Measurements from ENCODE around the gene SYNGAP1.
"Not testable (repeated sequence)": the region's sequence is repeated elsewhere in the genome, so short reads cannot be mapped to it uniquely, and the experiment has no call there.

DNA sequence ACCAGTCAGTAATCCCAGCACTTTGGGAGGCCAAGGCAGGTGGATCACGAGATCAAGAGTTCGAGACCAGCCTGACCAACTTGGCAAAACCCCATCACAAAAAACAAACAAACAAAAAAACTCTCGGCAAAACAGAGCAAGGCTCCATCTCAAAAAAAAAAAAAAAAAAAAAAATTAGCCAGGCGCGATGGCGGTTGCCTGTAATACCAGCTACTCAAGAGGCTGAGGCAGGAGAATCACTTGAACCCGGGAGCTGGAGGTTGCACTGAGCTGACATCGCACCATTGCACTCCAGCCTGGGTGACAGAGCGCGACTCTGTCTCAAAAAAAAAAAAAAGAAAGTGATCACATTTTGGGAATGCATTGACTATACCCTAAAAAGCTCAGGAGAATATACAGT lies 40.7 kb upstream of the SYNGAP1 start:
- not testable (repeated sequence) for TF ChIP-seq POLR2A (IDR thresholded peaks at IDR 0.05)
- TF ChIP-seq, protein P1, sequence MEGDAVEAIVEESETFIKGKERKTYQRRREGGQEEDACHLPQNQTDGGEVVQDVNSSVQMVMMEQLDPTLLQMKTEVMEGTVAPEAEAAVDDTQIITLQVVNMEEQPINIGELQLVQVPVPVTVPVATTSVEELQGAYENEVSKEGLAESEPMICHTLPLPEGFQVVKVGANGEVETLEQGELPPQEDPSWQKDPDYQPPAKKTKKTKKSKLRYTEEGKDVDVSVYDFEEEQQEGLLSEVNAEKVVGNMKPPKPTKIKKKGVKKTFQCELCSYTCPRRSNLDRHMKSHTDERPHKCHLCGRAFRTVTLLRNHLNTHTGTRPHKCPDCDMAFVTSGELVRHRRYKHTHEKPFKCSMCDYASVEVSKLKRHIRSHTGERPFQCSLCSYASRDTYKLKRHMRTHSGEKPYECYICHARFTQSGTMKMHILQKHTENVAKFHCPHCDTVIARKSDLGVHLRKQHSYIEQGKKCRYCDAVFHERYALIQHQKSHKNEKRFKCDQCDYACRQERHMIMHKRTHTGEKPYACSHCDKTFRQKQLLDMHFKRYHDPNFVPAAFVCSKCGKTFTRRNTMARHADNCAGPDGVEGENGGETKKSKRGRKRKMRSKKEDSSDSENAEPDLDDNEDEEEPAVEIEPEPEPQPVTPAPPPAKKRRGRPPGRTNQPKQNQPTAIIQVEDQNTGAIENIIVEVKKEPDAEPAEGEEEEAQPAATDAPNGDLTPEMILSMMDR (IDR thresholded peaks at IDR 0.05 in 4 of 5, conservative IDR thresholded peaks at IDR 0.05 in 1 of 5), result not testable (repeated sequence)

All from gastrocnemius medialis (tissue), 4 donors.